Stomach (tissue), 9 donors: ENCODE measurements around the gene WSB2. TPM values are rescaled to one million over a fixed set of nuclear protein-coding genes. Genes with fewer than 3 reads are reported as not detected.
"Not testable (repeated sequence)": the region's sequence is repeated elsewhere in the genome, so short reads cannot be mapped to it uniquely, and the experiment has no call there.

ENCODE experiments used
- DNase-seq, 2 donors: peaks; one replicate each; pipeline versions ENCODE4 v3.0.0 to v3.0.0-alpha.2; 2013 to 2019
- H3K27ac ChIP-seq, 5 donors: fragments of 200-600 bp in 4 of 5; sonication (generic) in 4 of 5; one replicate each; pipeline ENCODE4 v1.5.1; 2013 to 2019; ENCODE audit warnings: mild to moderate bottlenecking in 1 of 5, moderate library complexity in 1 of 5
- H3K27me3 ChIP-seq, 3 donors: fragments of 200-600 bp; sonication (generic); one replicate each; pipeline ENCODE4 v1.5.1; 2017 to 2019; ENCODE audit warnings: mixed run types in 1 of 3
- H3K36me3 ChIP-seq, 4 donors: fragments of 200-600 bp; sonication (generic); 1 replicate in 3 of 4; 2 replicates in 1 of 4; pipeline ENCODE4 v1.5.1; 2016 to 2019
- H3K4me1 ChIP-seq, 4 donors: fragments of 200-600 bp; sonication (generic); one replicate each; pipeline ENCODE4 v1.5.1; 2016 to 2019
- H3K4me3 ChIP-seq, 4 donors: fragments of 200-600 bp; sonication (generic) in 3 of 4; one replicate each; pipeline ENCODE4 v1.5.1; 2016 to 2019; ENCODE audit warnings: mild to moderate bottlenecking in 1 of 4
- H3K9me3 ChIP-seq, 4 donors: fragments of 200-600 bp; sonication (generic); one replicate each; pipeline ENCODE4 v1.5.1; 2016 to 2019
- EP300 ChIP-seq: sonication (generic); formaldehyde crosslinking; IDR thresholded peaks from one replicate; pipeline ENCODE4 v1.6.1; 2017; ENCODE audit warnings: antibody characterized with exemption
- POLR2A ChIP-seq, 4 donors: fragments of 450-650 bp; IDR thresholded peaks; one replicate each; pipeline ENCODE4 v1.6.1; 2016; ENCODE audit warnings: antibody characterized with exemption in 4 of 4, control low read depth in 2 of 4, mild to moderate bottlenecking in 1 of 4, moderate library complexity in 1 of 4
- POLR2AphosphoS5 ChIP-seq, 3 donors: sonication (generic); formaldehyde crosslinking; IDR thresholded peaks; one replicate each; pipeline ENCODE4 v1.6.1; 2016; ENCODE audit warnings: antibody characterized with exemption in 3 of 3
- WGBS, 5 donors: extraction: QIAGEN DNeasy Blood & Tissue Kit in 3 of 5; methylation state at CpG; one replicate each; pipeline versions ENCODE4 v1.1.5 to v1.1.7; 2013 to 2018; 5-methylcytosine and 5-hydroxymethylcytosine counted together
- intact Hi-C: fragments of 100-400 bp; cut with DNase I; formaldehyde crosslinking; loops from one replicate; pipeline ENCODE4 v1.15.1; 2023; ENCODE audit warnings: low total_unique reads
- polyA plus RNA-seq, 3 donors: library from polyadenylated mRNA; stranded (reverse); fragments of 200-250 nt; gene quantifications; one replicate each; pipeline ENCODE4 v1.2.3, GENCODE V29; 2013
- total RNA-seq, 5 donors: library from RNA; depleted of rRNA; stranded (reverse); fragments of >200 nt; gene quantifications; one replicate each; pipeline versions ENCODE4 v1.1.0 to v1.2.3, GENCODE V29; 2014 to 2016
- TF ChIP-seq, protein P1 (sequence below), 7 experiments: fragments of 450-650 bp in 4 of 7; fragments of 200-600 bp in 3 of 7; sonication (generic) in 3 of 7; IDR thresholded peaks; one replicate each; pipeline ENCODE4 v1.5.1; 2016 to 2019; ENCODE audit warnings: antibody characterized with exemption in 7 of 7, control low read depth in 2 of 7, mild to moderate bottlenecking in 1 of 7
- donor health status: healthy with polysubstance abuse.
- donor health status: Bipolar disorder and iron deficiency.
- donor health status: healthy.

The WSB2 gene
- total and polyA plus RNA-seq, 8 donors: 32.4 to 110 (median 79.9) TPM

DNA sequence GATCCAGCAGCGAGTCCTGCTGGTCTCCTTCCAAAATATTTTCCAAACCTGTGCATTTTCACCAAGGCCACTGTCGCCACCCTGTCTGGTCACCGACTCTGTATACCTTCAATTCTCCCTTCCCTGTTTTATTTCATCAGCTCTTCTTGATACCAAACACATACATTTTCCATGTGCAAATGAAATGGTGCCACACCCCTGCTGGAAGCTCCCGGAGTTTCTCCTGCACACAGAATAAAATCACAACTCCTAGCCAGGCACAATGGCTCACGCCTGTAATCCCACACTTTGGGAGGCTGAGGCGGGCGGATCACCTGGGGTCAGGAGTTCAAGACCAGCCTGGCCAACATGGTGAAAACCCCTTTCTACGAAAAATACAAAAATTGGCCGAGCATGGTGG, 28.8 kb upstream of the WSB2 start:
- Histone ChIP-seq H3K27ac (no peak overlapping the region), H3K36me3 (peaks cover 0 to 53% (median 30%) of the 10 kb centered on the region in 4 donors), H3K9me3 (no peaks in the 10 kb centered on the region), H3K27me3 (no peaks in the 10 kb centered on the region), H3K4me3 (no peak overlapping the region), H3K4me1 (no peaks in the 10 kb centered on the region)
- DNase-seq: no peak
- 86 to 94% (median 90%) methylated on average over 9 of the region's 9 CpGs for WGBS, 5 donors
- intact Hi-C loops: no loop called here
- TF ChIP-seq EP300 (no peak), POLR2A (IDR thresholded peaks at IDR 0.05) (no peak), POLR2AphosphoS5 (IDR thresholded peaks at IDR 0.05) (no peak)
- TF ChIP-seq, protein P1, sequence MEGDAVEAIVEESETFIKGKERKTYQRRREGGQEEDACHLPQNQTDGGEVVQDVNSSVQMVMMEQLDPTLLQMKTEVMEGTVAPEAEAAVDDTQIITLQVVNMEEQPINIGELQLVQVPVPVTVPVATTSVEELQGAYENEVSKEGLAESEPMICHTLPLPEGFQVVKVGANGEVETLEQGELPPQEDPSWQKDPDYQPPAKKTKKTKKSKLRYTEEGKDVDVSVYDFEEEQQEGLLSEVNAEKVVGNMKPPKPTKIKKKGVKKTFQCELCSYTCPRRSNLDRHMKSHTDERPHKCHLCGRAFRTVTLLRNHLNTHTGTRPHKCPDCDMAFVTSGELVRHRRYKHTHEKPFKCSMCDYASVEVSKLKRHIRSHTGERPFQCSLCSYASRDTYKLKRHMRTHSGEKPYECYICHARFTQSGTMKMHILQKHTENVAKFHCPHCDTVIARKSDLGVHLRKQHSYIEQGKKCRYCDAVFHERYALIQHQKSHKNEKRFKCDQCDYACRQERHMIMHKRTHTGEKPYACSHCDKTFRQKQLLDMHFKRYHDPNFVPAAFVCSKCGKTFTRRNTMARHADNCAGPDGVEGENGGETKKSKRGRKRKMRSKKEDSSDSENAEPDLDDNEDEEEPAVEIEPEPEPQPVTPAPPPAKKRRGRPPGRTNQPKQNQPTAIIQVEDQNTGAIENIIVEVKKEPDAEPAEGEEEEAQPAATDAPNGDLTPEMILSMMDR (IDR thresholded peaks at IDR 0.05): no peak

DNA sequence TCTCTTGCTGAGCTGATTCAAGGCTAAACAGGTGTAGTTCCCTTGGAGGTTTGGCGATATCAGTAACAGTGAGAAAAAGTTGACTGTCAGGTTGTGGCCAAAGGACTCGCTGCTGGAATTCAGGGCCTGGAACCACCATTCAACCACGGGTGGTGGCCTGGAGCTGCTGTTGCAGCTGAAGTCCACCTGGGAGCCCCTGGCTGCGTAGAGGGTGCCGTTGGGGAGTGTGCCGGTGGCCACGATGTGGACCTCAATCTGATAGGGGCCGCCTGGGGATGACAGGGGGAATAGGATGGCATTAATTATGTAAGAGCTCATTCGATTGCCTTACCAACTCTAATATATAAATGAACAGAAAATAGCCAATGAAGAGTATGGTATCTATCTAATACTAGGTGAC, 21.2 kb upstream of the WSB2 start:
- H3K9me3 ChIP-seq: no peaks in the 10 kb centered on the region
- DNase-seq: no peak
- 82 to 91% (median 89%) methylated on average over 9 of the region's 9 CpGs for WGBS, 5 donors
- TF ChIP-seq, protein P1 (IDR thresholded peaks at IDR 0.05): no peak
- TF ChIP-seq POLR2AphosphoS5 (IDR thresholded peaks at IDR 0.05) (no peak), EP300 (no peak), POLR2A (IDR thresholded peaks at IDR 0.05) (no peak)
- H3K4me3 ChIP-seq: no peak overlapping the region
- no peak overlapping the region for H3K27ac ChIP-seq
- no peaks in the 10 kb centered on the region for H3K4me1 ChIP-seq
- no peaks in the 10 kb centered on the region for H3K27me3 ChIP-seq
- intact Hi-C loops: no loop called here
- peaks cover 27 to 56% (median 46%) of the 10 kb centered on the region in 4 donors for H3K36me3 ChIP-seq

DNA sequence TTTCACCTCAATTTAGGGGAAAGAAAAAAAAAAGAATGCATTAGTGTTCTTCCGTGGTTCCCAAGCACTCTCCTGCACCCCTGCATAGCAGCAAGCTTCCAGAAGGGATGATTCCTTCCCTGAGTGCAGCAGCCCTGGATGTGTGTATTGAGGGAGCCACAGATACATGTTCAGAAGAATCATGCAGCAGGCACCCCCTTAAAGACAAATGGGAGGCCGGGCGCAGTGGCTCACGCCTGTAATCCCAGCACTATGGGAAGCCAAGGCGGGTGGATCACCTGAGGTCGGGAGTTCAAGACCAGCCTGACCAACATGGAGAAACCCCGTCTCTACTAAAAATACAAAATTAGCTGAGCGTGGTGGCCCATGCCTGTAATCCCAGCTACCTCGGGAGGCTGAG, 20.5 kb upstream of the WSB2 start:
- DNase-seq, H3K4me3 ChIP-seq, H3K9me3 ChIP-seq, intact Hi-C loops, H3K4me1 ChIP-seq, H3K27me3 ChIP-seq, H3K27ac ChIP-seq: not testable (repeated sequence)
- H3K36me3 ChIP-seq: peaks cover 28 to 62% (median 51%) of the 10 kb centered on the region in 4 donors
- WGBS, 5 donors: 93 to 97% (median 95%) methylated on average over 7 to 9 of the region's 9 CpGs

DNA sequence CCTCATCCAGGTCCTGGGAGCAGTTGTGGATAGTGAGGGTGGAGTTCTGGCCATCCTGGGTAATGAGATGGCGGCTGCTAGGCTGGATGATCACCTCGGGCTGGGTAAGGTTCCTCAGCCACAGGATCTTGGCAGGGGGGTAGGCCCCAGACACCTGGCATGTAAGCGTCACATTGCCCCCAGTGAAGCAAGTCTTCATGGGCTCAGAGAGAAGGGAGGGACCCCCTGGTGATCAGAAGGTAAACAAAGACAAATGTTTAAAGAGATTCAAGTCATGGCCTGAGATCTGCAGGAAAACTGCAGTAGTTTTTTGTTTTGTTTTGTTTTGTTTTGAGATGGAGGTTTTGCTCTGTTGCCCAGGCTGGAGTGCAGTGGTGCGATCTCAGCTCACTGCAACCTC, 12.8 kb upstream of the WSB2 start:
- H3K4me3 ChIP-seq: no peak overlapping the region
- no peaks in the 10 kb centered on the region for H3K4me1 ChIP-seq
- no peaks in the 10 kb centered on the region for H3K9me3 ChIP-seq
- TF ChIP-seq, protein P1 (IDR thresholded peaks at IDR 0.05): no peak
- no peak for TF ChIP-seq POLR2A (IDR thresholded peaks at IDR 0.05)
- TF ChIP-seq EP300: no peak
- TF ChIP-seq POLR2AphosphoS5 (IDR thresholded peaks at IDR 0.05): no peak
- no peaks in the 10 kb centered on the region for H3K27me3 ChIP-seq
- DNase-seq: no peak
- intact Hi-C loops: no loop called here
- 88 to 94% (median 90%) methylated on average over 4 of the region's 4 CpGs for WGBS, 5 donors
- no peak overlapping the region for H3K27ac ChIP-seq
- peaks cover 13 to 57% (median 42%) of the 10 kb centered on the region in 4 donors for H3K36me3 ChIP-seq

DNA sequence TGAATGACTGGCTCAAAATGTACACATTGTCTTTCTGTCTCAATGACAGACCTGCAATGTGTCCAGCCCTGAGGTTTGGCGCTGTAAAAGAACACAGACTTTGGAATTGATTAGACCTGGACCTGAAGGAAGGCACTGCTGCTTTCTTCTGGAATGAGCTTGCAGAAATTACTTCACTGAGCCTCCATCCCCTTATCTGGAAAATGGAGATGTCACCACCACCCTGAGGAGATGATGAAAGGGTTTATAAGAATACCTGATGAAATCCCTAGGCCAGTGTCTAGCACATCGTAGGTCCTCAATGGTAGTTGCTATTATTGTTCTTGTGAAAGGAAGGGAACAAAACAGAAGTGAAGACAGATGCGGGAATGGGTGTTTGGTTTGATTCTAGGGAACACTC, 9.7 kb upstream of the WSB2 start:
- no peak for DNase-seq
- Histone ChIP-seq H3K9me3 (no peaks in the 10 kb centered on the region), H3K27ac (no peak overlapping the region), H3K4me3 (no peak overlapping the region), H3K4me1 (peaks cover 0 to 2% (median 0%) of the 10 kb centered on the region in 4 donors), H3K36me3 (peaks cover 0 to 35% (median 19%) of the 10 kb centered on the region in 4 donors), H3K27me3 (no peaks in the 10 kb centered on the region)
- 84 to 96% (median 90%) methylated on average over 3 of the region's 3 CpGs for WGBS, 5 donors
- intact Hi-C loops: no loop called here
- TF ChIP-seq POLR2A (IDR thresholded peaks at IDR 0.05) (no peak), EP300 (no peak)
